ENCODE data around the gene RNF207.

GRCh38 chr1:6241887-6242740, 36.2 kb downstream of the RNF207 start:
- TF ChIP-seq CTCF (IDR thresholded peaks at IDR 0.05) (no peak), POLR2AphosphoS5 (IDR thresholded peaks at IDR 0.05; ENCODE audit: low read depth, low read length) (no peak), SIN3A (IDR thresholded peaks at IDR 0.05; ENCODE audit: borderline replicate concordance, insufficient read depth, low read depth, low read length) (no peak), TCF7L2 (IDR thresholded peaks at IDR 0.05; ENCODE audit: low read depth, low read length) (no peak; the same call in 1 of the 2 replicates)

Measured in Panc1 (cell line).